Measurements from ENCODE around the gene ST7L.

ST7L gene

DNA sequence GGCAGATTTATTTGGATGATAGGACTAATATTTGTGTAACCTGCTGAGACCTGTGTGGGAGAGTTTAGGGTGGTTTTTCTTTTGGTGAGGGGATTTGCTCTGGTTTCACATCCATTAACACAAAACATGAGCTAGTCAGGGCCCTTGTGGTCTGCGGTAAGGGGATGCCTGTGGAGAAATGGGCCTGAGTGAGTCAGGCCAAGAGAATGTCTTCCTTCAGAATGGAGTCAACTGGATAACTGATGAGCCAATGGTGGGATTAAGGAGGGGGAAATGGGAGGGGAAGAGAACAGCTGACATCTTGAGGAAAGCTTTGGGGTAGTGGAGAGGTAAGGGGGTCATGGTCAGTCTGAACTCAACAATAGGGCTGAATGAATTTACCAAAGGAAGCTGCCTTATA, 96.3 kb downstream of the ST7L start:
- no peak for TF ChIP-seq Cebpa-rat (IDR thresholded peaks at IDR 0.05)
- H3K36me3 ChIP-seq: peaks cover 9% of the 10 kb centered on the region; the same call in 1 of the 2 replicates
- peaks cover 9% of the 10 kb centered on the region for H3K4me1 ChIP-seq
- H3K27ac ChIP-seq: no peak overlapping the region
- no peaks in the 10 kb centered on the region for H4K20me1 ChIP-seq
- no peaks in the 10 kb centered on the region for H3K27me3 ChIP-seq
- no peak overlapping the region for H3K9ac ChIP-seq
- no peaks in the 10 kb centered on the region for H3K9me3 ChIP-seq
- H3K4me3 ChIP-seq: no peak overlapping the region
- no peak overlapping the region for H3K4me2 ChIP-seq

DNA sequence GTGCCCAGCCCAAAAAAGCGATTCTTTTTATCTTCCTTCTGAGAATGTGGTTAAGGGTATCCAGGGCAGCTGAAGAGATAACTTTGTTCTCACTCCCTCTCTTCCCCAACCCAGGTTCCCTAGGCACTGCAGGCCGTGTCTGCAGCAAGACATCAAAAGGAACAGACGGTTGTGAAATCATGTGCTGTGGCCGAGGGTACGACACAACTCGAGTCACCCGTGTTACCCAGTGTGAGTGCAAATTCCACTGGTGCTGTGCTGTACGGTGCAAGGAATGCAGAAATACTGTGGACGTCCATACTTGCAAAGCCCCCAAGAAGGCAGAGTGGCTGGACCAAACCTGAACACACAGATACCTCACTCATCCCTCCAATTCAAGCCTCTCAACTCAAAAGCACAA, 98.8 kb downstream of the ST7L start:
- peak overlapping the region; percentile 13; the same call in 1 of the 2 replicates for H3K4me2 ChIP-seq
- H3K27me3 ChIP-seq: no peaks in the 10 kb centered on the region
- no peak overlapping the region for H3K27ac ChIP-seq
- no peak overlapping the region for H3K4me3 ChIP-seq
- no peaks in the 10 kb centered on the region for H3K36me3 ChIP-seq
- no peaks in the 10 kb centered on the region for H3K9me3 ChIP-seq
- peaks cover 9% of the 10 kb centered on the region for H3K4me1 ChIP-seq
- no peak for TF ChIP-seq Cebpa-rat (IDR thresholded peaks at IDR 0.05)
- no peaks in the 10 kb centered on the region for H4K20me1 ChIP-seq
- H3K9ac ChIP-seq: no peak overlapping the region

DNA sequence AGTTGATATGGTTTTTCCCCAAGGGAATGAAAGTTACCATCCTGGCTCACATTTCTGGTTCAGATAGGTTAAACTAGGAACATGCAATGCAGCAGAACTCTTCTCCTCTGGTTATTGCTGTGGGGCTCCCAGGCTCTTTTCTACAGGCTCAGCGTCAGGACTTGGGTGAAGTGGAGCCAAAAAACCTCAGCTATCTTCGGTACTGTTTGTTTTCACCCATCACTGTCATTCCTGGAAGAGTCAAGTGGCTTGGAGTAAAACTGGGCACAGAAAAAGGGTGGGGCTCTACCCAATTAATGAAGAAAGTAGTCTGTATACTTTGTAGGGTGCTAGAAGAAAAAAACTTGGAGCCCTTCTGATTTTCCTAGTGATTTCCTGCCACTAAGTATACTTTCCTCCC, 100.8 kb downstream of the ST7L start:
- peaks cover 9% of the 10 kb centered on the region for H3K4me1 ChIP-seq

DNA sequence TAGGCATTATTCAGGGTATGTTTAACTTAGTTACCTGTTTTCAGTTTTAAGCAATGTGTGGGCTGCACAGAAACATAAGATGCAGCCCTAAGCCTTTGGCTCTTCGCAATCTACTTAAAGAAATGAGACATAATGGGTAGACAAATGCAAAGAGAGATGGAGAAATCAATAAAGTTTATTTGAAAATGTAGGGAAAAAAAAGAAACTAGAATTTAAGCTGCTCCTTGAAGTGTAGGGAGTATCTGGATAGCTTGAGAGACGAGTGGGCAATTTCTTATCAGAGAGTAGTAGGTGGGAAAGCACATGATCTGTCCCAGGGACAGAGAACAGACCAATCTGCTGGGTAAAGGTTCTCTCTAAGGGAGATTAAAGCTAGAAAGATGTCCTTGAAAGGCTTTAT, 101.3 kb downstream of the ST7L start:
- H3K9me3 ChIP-seq: no peaks in the 10 kb centered on the region
- H3K4me1 ChIP-seq: peaks cover 9% of the 10 kb centered on the region
- no peaks in the 10 kb centered on the region for H3K36me3 ChIP-seq
- no peaks in the 10 kb centered on the region for H3K27me3 ChIP-seq
- no peaks in the 10 kb centered on the region for H4K20me1 ChIP-seq
- H3K4me3 ChIP-seq: no peak overlapping the region
- H3K9ac ChIP-seq: no peak overlapping the region
- H3K27ac ChIP-seq: no peak overlapping the region
- TF ChIP-seq Cebpa-rat (IDR thresholded peaks at IDR 0.05): no peak
- no peak overlapping the region for H3K4me2 ChIP-seq

More for the DNA sequence above, 100.8 kb downstream of the ST7L start:
- Histone ChIP-seq H3K9me3 (no peaks in the 10 kb centered on the region), H3K36me3 (no peaks in the 10 kb centered on the region), H3K4me2 (no peak overlapping the region), H3K9ac (no peak overlapping the region), H3K4me3 (no peak overlapping the region), H3K27me3 (no peaks in the 10 kb centered on the region), H3K27ac (no peak overlapping the region), H4K20me1 (no peaks in the 10 kb centered on the region)
- no peak for TF ChIP-seq Cebpa-rat (IDR thresholded peaks at IDR 0.05)

DNA sequence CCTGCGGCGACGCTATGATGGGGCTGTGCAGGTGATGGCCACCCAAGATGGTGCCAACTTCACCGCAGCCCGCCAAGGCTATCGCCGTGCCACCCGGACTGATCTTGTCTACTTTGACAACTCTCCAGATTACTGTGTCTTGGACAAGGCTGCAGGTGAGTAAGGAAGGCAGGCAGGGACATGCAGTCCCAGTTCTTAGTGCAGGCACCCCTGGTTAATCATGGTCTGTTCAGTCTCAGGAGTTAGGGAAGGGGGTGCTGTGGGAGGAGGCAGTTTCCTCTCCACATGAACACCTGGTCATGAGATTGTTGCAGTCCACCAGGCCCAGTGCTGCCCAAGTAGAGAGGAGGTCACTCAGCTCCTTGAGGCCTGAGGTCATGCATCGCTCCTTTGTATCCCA, 101.7 kb downstream of the ST7L start:
- Histone ChIP-seq H4K20me1 (no peaks in the 10 kb centered on the region), H3K9ac (no peak overlapping the region), H3K36me3 (no peaks in the 10 kb centered on the region), H3K27me3 (no peaks in the 10 kb centered on the region), H3K4me3 (no peak overlapping the region), H3K27ac (no peak overlapping the region), H3K4me1 (peaks cover 9% of the 10 kb centered on the region), H3K4me2 (no peak overlapping the region), H3K9me3 (no peaks in the 10 kb centered on the region)
- TF ChIP-seq Cebpa-rat (IDR thresholded peaks at IDR 0.05): no peak

DNA sequence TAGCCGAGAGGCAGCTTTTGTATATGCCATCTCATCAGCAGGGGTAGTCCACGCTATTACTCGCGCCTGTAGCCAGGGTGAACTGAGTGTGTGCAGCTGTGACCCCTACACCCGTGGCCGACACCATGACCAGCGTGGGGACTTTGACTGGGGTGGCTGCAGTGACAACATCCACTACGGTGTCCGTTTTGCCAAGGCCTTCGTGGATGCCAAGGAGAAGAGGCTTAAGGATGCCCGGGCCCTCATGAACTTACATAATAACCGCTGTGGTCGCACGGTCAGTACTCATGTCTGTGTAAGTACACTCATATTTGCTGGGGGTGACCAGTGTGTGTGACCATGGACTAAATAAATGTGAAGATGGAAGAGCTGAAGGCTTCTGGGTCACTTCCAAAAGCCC, 102.8 kb downstream of the ST7L start:
- H3K4me2 ChIP-seq: no peak overlapping the region
- H3K27me3 ChIP-seq: no peaks in the 10 kb centered on the region
- no peak for TF ChIP-seq Cebpa-rat (IDR thresholded peaks at IDR 0.05)
- no peak overlapping the region for H3K4me3 ChIP-seq
- H4K20me1 ChIP-seq: no peaks in the 10 kb centered on the region
- no peaks in the 10 kb centered on the region for H3K9me3 ChIP-seq
- H3K9ac ChIP-seq: no peak overlapping the region
- no peak overlapping the region for H3K27ac ChIP-seq
- H3K4me1 ChIP-seq: peaks cover 9% of the 10 kb centered on the region
- H3K36me3 ChIP-seq: no peaks in the 10 kb centered on the region

DNA sequence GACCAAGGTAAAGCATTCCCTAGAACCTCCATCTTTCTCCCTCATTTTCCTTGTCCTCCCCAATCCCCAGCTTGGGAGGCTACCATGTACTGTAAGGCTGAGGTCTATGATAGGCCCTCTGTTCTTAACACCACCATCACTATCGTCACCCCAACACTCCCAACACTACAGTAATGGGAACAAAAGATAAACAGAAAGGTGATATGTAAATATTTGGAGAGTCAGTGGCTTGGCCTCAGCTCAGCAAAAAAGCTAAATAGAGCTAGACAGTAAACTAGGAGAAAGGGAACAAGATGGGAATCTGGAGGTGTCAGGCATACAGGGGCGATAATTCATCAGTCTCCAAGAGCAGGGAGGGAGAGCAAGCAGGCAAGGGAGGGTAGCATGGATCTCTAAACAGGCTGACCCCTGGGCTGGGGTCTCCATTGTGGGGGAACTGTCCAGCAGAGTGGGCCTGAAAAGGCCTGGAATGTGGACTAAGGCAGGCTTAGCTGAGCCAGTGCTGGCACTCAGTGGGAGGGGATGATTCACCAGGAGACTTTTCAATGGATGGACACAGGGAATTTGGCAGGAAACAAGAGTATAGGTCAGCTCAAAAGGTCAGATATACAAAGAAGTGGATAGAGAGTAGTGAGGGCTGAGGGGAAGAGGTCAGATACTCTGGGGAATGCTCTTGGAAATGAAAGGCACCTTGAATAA, 103.5 kb downstream of the ST7L start:
- H3K4me1 ChIP-seq: peaks cover 7% of the 10 kb centered on the region
- no peak overlapping the region for H3K4me3 ChIP-seq
- no peak overlapping the region for H3K9ac ChIP-seq
- H4K20me1 ChIP-seq: no peaks in the 10 kb centered on the region
- peaks cover 4% of the 10 kb centered on the region; the same call in 1 of the 2 replicates for H3K27me3 ChIP-seq
- TF ChIP-seq Cebpa-rat (IDR thresholded peaks at IDR 0.05): no peak
- no peaks in the 10 kb centered on the region for H3K9me3 ChIP-seq
- H3K27ac ChIP-seq: no peak overlapping the region
- no peak overlapping the region for H3K4me2 ChIP-seq
- H3K36me3 ChIP-seq: no peaks in the 10 kb centered on the region

DNA sequence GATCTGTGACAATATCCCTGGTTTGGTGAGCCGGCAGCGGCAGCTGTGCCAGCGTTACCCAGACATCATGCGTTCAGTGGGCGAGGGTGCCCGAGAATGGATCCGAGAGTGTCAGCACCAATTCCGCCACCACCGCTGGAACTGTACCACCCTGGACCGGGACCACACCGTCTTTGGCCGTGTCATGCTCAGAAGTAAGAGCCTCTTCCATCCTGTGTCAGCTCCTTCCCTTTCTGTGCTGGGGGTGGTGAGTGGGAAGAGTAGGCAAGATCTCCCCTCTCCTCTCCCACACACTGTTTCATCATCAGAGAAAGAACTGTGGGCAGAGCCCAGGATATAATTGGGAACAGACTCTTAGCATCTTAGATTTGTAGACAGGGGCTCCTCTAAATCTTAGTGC, 104.0 kb downstream of the ST7L start:
- no peak for TF ChIP-seq Cebpa-rat (IDR thresholded peaks at IDR 0.05)
- peaks cover 10% of the 10 kb centered on the region for H3K27me3 ChIP-seq
- no peak overlapping the region for H3K4me3 ChIP-seq
- peaks cover 1% of the 10 kb centered on the region for H3K4me1 ChIP-seq
- no peak overlapping the region for H3K9ac ChIP-seq
- no peaks in the 10 kb centered on the region for H4K20me1 ChIP-seq
- no peak overlapping the region for H3K4me2 ChIP-seq
- H3K27ac ChIP-seq: no peak overlapping the region
- no peaks in the 10 kb centered on the region for H3K36me3 ChIP-seq
- H3K9me3 ChIP-seq: no peaks in the 10 kb centered on the region

DNA sequence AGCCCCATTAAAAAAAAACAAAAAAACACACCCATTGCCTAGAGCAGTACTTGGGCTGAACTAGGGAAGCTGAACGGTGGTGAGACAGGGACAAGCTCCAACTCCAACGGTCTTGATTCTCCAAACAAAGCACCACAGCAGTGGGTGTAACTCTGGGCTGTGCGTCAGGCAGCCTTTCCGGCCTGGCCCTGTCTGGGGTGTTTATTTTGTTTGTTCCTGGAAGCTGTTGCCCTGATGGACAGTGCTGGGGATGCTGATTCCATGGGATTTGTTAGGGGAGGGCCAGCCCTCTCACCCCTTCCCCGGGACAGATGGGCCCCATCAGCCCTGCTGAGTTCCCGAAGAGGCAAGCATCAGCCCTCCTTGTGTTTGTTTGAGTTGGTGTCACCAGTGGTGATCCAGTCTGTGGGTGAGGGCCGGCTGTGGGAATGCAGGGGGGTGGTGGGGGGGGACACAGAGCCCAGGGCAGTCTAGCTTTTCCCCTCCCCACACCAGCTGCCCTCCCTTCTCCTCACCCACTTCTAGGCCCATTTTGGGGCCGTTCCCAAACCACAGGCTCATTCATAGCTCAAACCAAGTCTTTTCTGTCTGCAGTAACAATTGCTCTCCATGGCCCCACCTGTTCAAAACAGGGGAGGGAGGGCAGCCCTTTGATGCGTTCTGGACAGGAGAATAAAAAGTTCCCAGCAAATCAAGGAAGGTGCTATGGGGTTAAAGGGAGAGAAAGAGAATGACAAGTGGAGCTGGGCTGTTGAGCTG, 105.7 kb downstream of the ST7L start:
- Histone ChIP-seq H3K27ac (no peak overlapping the region), H3K4me1 (peaks cover 7% of the 10 kb centered on the region), H3K4me3 (no peak overlapping the region), H3K27me3 (peaks cover 26% of the 10 kb centered on the region), H3K36me3 (no peaks in the 10 kb centered on the region), H3K9me3 (peaks cover 10% of the 10 kb centered on the region), H3K9ac (no peak overlapping the region), H4K20me1 (peaks cover 11% of the 10 kb centered on the region; the same call in 1 of the 2 replicates), H3K4me2 (no peak overlapping the region)
- TF ChIP-seq Cebpa-rat (IDR thresholded peaks at IDR 0.05): no peak

DNA sequence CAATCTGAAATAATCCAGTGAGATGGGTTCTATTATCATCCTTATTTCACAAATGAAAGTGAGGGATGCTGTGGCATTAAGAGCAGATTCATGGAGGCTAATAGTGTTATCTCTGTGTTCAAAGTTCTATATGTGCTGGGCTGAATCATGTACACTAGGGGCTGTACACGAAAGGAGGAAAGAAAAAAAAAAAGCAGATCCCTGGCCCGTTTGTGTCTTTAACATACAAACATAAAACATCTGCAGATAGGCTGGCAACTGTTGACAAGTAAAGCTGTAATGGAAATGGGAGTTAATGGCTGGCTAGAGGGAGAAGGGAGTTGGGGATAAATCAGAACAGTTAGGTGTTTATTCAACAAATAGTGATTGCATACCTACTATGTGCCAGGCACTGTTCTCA, 107.0 kb downstream of the ST7L start:
- no peak overlapping the region for H3K4me3 ChIP-seq
- H3K36me3 ChIP-seq: no peaks in the 10 kb centered on the region
- H3K4me2 ChIP-seq: no peak overlapping the region
- peaks cover 10% of the 10 kb centered on the region for H3K9me3 ChIP-seq
- H3K27me3 ChIP-seq: peaks cover 40% of the 10 kb centered on the region
- no peak overlapping the region for H3K9ac ChIP-seq
- peaks cover 11% of the 10 kb centered on the region; the same call in 1 of the 2 replicates for H4K20me1 ChIP-seq
- H3K27ac ChIP-seq: no peak overlapping the region
- no peak for TF ChIP-seq Cebpa-rat (IDR thresholded peaks at IDR 0.05)
- H3K4me1 ChIP-seq: peaks cover 18% of the 10 kb centered on the region

All from BLaER1 (cell line).